ENCODE measurements around the gene CDH4.

CDH4 gene

GRCh38 chr20:61631751-61632150 is 379.7 kb downstream of the CDH4 start:
- no peak for DNase-seq (ENCODE audit: low read depth in 2 of 2)

GRCh38 chr20:61633004-61633403 is 380.9 kb downstream of the CDH4 start:
- no peak for DNase-seq (ENCODE audit: low read depth in 2 of 2)

- no peak for DNase-seq (ENCODE audit: low read depth in 2 of 2)
Observed at GRCh38 chr20:61634376-61635145, 382.5 kb downstream of the CDH4 start.

GRCh38 chr20:61635721-61636455 is 383.8 kb downstream of the CDH4 start:
- DNase-seq (ENCODE audit: low read depth in 2 of 2): no peak

GRCh38 chr20:61636531-61637116 is 384.6 kb downstream of the CDH4 start:
- DNase-seq (ENCODE audit: low read depth in 2 of 2): no peak

GRCh38 chr20:61638802-61639585 is 386.9 kb downstream of the CDH4 start:
- DNase-seq (ENCODE audit: low read depth in 2 of 2): no peak

GRCh38 chr20:61640131-61640870 is 388.2 kb downstream of the CDH4 start:
- DNase-seq (ENCODE audit: low read depth in 2 of 2): no peak

- DNase-seq (ENCODE audit: low read depth in 2 of 2): no peak
Observed at GRCh38 chr20:61640871-61641245, 388.8 kb downstream of the CDH4 start.

- no peak for DNase-seq (ENCODE audit: low read depth in 2 of 2)
Observed at GRCh38 chr20:61643656-61644377, 391.8 kb downstream of the CDH4 start.

GRCh38 chr20:61644378-61645076 is 392.5 kb downstream of the CDH4 start:
- no peak for DNase-seq (ENCODE audit: low read depth in 2 of 2)

GRCh38 chr20:61645732-61646131 is 393.7 kb downstream of the CDH4 start:
- DNase-seq (ENCODE audit: low read depth in 2 of 2): no peak

- no peak for DNase-seq (ENCODE audit: low read depth in 2 of 2)
Observed at GRCh38 chr20:61646453-61646852, 394.4 kb downstream of the CDH4 start.

- no peak for DNase-seq (ENCODE audit: low read depth in 2 of 2)
Observed at GRCh38 chr20:61646986-61647385, 394.9 kb downstream of the CDH4 start.

- DNase-seq (ENCODE audit: low read depth in 2 of 2): no peak
Observed at GRCh38 chr20:61647702-61648101, 395.6 kb downstream of the CDH4 start.

GRCh38 chr20:61649105-61649859 is 397.2 kb downstream of the CDH4 start:
- no peak for DNase-seq (ENCODE audit: low read depth in 2 of 2)

GRCh38 chr20:61649860-61650162 is 397.8 kb downstream of the CDH4 start:
- no peak for DNase-seq (ENCODE audit: low read depth in 2 of 2)

- DNase-seq (ENCODE audit: low read depth in 2 of 2): no peak
Observed at GRCh38 chr20:61650912-61651733, 399.1 kb downstream of the CDH4 start.

- DNase-seq (ENCODE audit: low read depth in 2 of 2): no peak
Observed at GRCh38 chr20:61652146-61652545, 400.1 kb downstream of the CDH4 start.

- DNase-seq (ENCODE audit: low read depth in 2 of 2): no peak
Observed at GRCh38 chr20:61654726-61655125, 402.7 kb downstream of the CDH4 start.
